Gastrocnemius medialis (tissue), 4 donors: Measurements from ENCODE around the gene NOXO1. TPM values are rescaled to one million over a fixed set of nuclear protein-coding genes. Genes with fewer than 3 reads are reported as not detected.
A peak's percentile ranks its signal among the peaks of the same experiment; 100 is the strongest.

Experiments
- ATAC-seq, 2 donors: fragments of 150-250 bp; one replicate each; pipeline ENCODE4 v1.9.1; 2016
- DNase-seq, 2 donors: peaks; one replicate each; pipeline ENCODE4 v3.0.0-alpha.2; 2019
- H3K27ac ChIP-seq, 4 donors: fragments of 200-600 bp; sonication (generic); 1 replicate in 1 of 4; 2 replicates in 3 of 4; pipeline ENCODE4 v1.5.1; 2016 to 2018; ENCODE audit warnings: mild to moderate bottlenecking in 2 of 4, moderate library complexity in 1 of 4
- H3K27me3 ChIP-seq, 3 donors: fragments of 200-600 bp; sonication (generic) in 2 of 3; 1 replicate in 1 of 3; 2 replicates in 2 of 3; pipeline versions ENCODE4 v1.5.1 to v1.6.0; 2016 to 2019; ENCODE audit warnings: mild to moderate bottlenecking in 1 of 3, moderate library complexity in 1 of 3
- H3K36me3 ChIP-seq, 2 donors: fragments of 200-600 bp; sonication (generic) in 1 of 2; one replicate each; pipeline ENCODE4 v1.5.1; 2017 to 2018
- H3K4me1 ChIP-seq, 2 donors: fragments of 200-600 bp; sonication (generic) in 1 of 2; one replicate each; pipeline ENCODE4 v1.5.1; 2016 to 2017; ENCODE audit warnings: mild to moderate bottlenecking in 2 of 2
- H3K4me3 ChIP-seq, 4 donors: fragments of 200-600 bp; sonication (generic) in 3 of 4; 1 replicate in 1 of 4; 2 replicates in 3 of 4; pipeline ENCODE4 v1.5.1; 2016 to 2019; ENCODE audit warnings: mild to moderate bottlenecking in 2 of 4
- H3K9me3 ChIP-seq, 3 donors: fragments of 200-600 bp; sonication (generic) in 2 of 3; 1 replicate in 1 of 3; 2 replicates in 2 of 3; pipeline ENCODE4 v1.5.1; 2016 to 2019
- POLR2A ChIP-seq, 2 donors: fragments of 450-650 bp; IDR thresholded peaks; one replicate each; pipeline ENCODE4 v1.6.1; 2017; ENCODE audit warnings: antibody characterized with exemption in 2 of 2, mild to moderate bottlenecking in 2 of 2, moderate library complexity in 2 of 2
- in situ Hi-C, 4 donors: fragments of 200-750 bp; cut with MboI; loops; one replicate each; pipeline versions ENCODE4 v1.15.0 to v1.8.0; 2017; ENCODE audit warnings: low sequenced_read_pairs in 4 of 4
- intact Hi-C: fragments of 100-400 bp; cut with DNase I; formaldehyde crosslinking; loops from one replicate; pipeline ENCODE4 v1.15.1; 2023; ENCODE audit warnings: low total_unique reads
- total RNA-seq, 4 donors: library from RNA; depleted of rRNA; stranded (reverse); fragments of >200 nt; gene quantifications; one replicate each; pipeline versions ENCODE4 v1.1.0 to v1.2.3, GENCODE V29; 2016
- TF ChIP-seq, protein P1 (sequence below), 5 experiments: fragments of 450-650 bp in 3 of 5; fragments of 200-600 bp in 2 of 5; sonication (generic) in 2 of 5; IDR thresholded peaks in 4 of 5; conservative IDR thresholded peaks in 1 of 5; 1 replicate in 4 of 5; 2 replicates in 1 of 5; pipeline ENCODE4 v1.5.1; 2016 to 2019; ENCODE audit warnings: antibody characterized with exemption in 5 of 5, mild to moderate bottlenecking in 3 of 5, moderate library complexity in 3 of 5

The NOXO1 gene
- total RNA-seq, 4 donors from 2014 or later: 0.33 to 0.46 TPM; not detected in 2

DNA sequence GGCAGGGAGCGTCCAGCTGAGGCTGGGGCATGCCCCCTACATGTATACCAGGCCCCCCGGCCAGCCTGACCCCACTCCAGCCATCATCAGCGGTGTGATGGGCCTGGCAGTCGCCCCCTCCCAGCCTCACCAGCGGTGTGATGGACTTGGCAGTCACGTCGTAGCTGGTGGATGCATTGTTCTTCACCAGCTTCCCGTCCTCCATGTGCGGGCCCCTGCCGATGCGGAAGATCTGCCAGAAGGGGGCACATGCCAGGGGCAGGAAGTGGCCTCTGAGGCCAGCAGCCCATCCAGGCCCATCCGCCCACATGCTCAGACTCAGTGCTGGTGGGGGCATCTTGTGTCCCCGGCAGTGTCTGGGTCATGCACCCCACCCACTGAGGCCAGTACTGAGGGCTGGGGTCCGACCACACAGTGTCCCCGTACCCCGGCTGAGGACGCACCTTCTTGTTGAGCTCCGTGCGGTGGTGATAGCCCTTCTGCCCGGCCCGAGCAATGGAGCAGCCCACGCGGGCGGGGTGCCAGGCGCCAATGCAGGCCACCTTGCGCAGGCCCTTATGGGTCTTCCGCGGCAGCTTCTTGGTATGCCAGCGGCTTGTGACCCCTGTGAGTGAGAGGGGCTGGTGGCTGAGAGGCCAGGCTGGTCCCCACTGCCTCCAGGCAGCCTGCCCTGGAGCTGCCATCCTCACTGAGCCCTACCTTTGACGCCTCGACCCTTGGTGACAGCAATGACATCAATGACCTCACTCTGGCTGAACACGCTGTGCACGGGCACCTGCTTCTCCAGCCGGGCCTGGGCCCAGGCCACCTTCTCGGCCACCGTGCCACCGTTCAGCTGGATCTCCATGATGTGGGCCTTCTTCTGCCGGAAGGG, 34.5 kb downstream of the NOXO1 start:
- Histone ChIP-seq H3K27me3 (no peaks in the 10 kb centered on the region), H3K4me3 (no peak overlapping the region), H3K27ac (peak overlapping the region; percentile 98 to 100 (median 98)), H3K36me3 (no peaks in the 10 kb centered on the region), H3K9me3 (no peaks in the 10 kb centered on the region), H3K4me1 (peaks cover 37 to 70% of the 10 kb centered on the region in 2 donors)
- DNase-seq (peak in 1 of 2 donors; percentile 46), ATAC-seq (no peak)
- in situ Hi-C loops: no loop called here
- TF ChIP-seq POLR2A (IDR thresholded peaks at IDR 0.05): no peak
- TF ChIP-seq, protein P1, sequence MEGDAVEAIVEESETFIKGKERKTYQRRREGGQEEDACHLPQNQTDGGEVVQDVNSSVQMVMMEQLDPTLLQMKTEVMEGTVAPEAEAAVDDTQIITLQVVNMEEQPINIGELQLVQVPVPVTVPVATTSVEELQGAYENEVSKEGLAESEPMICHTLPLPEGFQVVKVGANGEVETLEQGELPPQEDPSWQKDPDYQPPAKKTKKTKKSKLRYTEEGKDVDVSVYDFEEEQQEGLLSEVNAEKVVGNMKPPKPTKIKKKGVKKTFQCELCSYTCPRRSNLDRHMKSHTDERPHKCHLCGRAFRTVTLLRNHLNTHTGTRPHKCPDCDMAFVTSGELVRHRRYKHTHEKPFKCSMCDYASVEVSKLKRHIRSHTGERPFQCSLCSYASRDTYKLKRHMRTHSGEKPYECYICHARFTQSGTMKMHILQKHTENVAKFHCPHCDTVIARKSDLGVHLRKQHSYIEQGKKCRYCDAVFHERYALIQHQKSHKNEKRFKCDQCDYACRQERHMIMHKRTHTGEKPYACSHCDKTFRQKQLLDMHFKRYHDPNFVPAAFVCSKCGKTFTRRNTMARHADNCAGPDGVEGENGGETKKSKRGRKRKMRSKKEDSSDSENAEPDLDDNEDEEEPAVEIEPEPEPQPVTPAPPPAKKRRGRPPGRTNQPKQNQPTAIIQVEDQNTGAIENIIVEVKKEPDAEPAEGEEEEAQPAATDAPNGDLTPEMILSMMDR (IDR thresholded peaks at IDR 0.05 in 4 of 5, conservative IDR thresholded peaks at IDR 0.05 in 1 of 5): no peak
- intact Hi-C loops: loop anchor here (10.0 kb wide), 1 partner anchor 588 kb away; the partner anchor contains the start of genes CEMP1 and PDPK1

DNA sequence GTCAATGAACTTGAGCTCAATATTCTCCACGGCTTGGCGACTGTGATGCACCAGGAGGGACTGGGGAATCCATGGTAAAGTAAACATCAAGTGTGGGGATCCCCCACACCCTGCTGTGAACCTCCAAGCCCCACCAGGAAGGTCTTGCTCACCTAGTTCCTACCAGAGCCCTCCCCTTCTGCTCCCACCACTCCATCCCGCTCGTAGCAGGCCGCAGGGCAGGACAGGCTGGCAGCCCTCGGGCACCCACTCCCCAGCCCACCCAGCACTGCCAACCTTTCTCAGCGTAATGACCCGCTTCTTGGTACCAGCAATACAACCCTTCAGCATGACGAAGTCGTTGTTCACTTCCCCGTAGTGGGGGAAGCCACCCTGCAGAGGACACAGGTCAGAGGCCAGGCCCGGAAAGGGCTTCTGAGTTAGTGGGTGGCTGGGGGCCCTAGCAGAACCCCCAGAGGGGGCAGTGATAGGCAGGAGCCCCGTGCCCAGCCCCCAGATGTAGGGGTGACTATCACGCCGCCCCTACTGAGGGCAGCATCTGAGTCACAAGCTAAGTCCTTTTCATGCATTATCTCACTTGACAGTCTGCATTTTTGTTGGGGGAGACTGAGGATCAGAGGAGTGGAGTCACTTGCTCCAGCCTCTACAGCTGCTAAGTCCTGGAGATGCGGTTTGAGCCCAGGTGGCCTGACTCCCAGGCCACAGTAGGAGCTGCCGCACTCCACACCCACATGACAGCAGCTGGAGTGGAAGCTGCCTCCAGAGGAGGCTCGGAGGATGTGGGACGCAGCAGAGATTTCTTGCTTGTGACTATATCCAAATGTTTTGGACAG, 35.5 kb downstream of the NOXO1 start:
- Histone ChIP-seq H3K36me3 (no peaks in the 10 kb centered on the region), H3K4me1 (peaks cover 39 to 69% of the 10 kb centered on the region in 2 donors), H3K4me3 (no peak overlapping the region), H3K27ac (peak overlapping the region; percentile 98 to 100 (median 98)), H3K9me3 (no peaks in the 10 kb centered on the region), H3K27me3 (no peaks in the 10 kb centered on the region)
- intact Hi-C loops: loop anchor here (10.0 kb wide), 1 partner anchor 589 kb away; the partner anchor contains the start of genes CEMP1 and PDPK1
- DNase-seq (no peak), ATAC-seq (no peak)
- in situ Hi-C loops: no loop called here
- TF ChIP-seq, protein P1 (IDR thresholded peaks at IDR 0.05 in 4 of 5, conservative IDR thresholded peaks at IDR 0.05 in 1 of 5): no peak
- TF ChIP-seq POLR2A (IDR thresholded peaks at IDR 0.05): no peak

DNA sequence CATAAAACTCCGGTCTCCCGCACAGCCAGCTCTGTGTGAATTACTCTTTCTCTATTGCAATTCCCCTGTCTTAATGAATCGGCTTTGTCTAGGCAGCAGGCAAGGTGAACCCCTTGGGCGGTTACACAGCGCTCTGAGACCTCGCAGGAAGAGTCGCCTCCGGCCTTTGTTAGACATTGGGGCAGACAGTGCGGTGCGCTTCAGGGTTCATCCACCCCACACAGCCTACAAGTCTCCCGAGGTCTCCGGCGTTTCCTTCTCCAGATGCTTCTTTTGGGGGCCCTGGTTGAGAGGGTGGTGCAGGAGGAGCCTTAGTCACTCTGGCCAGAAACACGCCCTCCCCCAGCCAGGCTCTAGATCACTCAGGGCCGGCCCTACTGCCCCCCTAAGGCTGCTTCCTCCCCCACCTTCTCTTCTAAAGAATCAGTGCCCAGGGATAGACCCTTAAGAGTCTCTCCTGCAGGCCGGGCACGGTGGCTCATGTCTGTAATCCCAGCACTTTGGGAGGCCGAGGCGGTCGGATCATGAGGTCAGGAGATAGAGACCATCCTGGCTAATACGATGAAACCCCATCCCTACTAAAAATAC, 36.6 kb downstream of the NOXO1 start:
- ATAC-seq (no peak), DNase-seq (no peak)
- Histone ChIP-seq H3K27ac (peak overlapping the region; percentile 98 to 100 (median 98)), H3K27me3 (no peaks in the 10 kb centered on the region), H3K4me1 (peaks cover 35 to 66% of the 10 kb centered on the region in 2 donors), H3K4me3 (no peak overlapping the region), H3K36me3 (peaks cover 0 to 10% of the 10 kb centered on the region in 2 donors), H3K9me3 (no peaks in the 10 kb centered on the region)
- TF ChIP-seq, protein P1 (IDR thresholded peaks at IDR 0.05 in 4 of 5, conservative IDR thresholded peaks at IDR 0.05 in 1 of 5): no peak
- no peak for TF ChIP-seq POLR2A (IDR thresholded peaks at IDR 0.05)
- intact Hi-C loops: loop anchor here (10.0 kb wide), 1 partner anchor 590 kb away; the partner anchor contains the start of genes CEMP1 and PDPK1
- in situ Hi-C loops: no loop called here
